HepG2 (cell line): ENCODE data around the gene RABGGTA. TPM values are rescaled to one million over a fixed set of nuclear protein-coding genes. Genes with fewer than 3 reads are reported as not detected.
A peak's percentile ranks its signal among the peaks of the same experiment; 100 is the strongest.

ENCODE experiments used
- CBX1 ChIP-seq: IDR thresholded peaks from one replicate; pipeline ENCODE4 v1.6.1; 2016; ENCODE audit warnings: antibody characterized with exemption, low read depth
- CENPX ChIP-seq: sonication (generic); formaldehyde crosslinking; IDR thresholded peaks from 2 replicates; pipeline ENCODE4 v1.9.0; 2021; ENCODE audit warnings: mild to moderate bottlenecking, missing genetic modification reagents, moderate library complexity
- ISX ChIP-seq: sonication (generic); formaldehyde crosslinking; conservative IDR thresholded peaks from 2 replicates; pipeline ENCODE4 v1.5.0; 2020; ENCODE audit warnings: missing genetic modification reagents
- JUNB ChIP-seq: sonication (generic); formaldehyde crosslinking; IDR thresholded peaks from 2 replicates; pipeline ENCODE4 v1.8.0; 2022; ENCODE audit warnings: missing genetic modification reagents, mild to moderate bottlenecking, borderline replicate concordance
- KIAA2018 ChIP-seq: sonication (generic); formaldehyde crosslinking; IDR thresholded peaks from 2 replicates; pipeline ENCODE4 v1.5.0; 2020; ENCODE audit warnings: mild to moderate bottlenecking, missing genetic modification reagents, borderline replicate concordance
- MYC ChIP-seq: sonication (generic); formaldehyde crosslinking; IDR thresholded peaks from 2 replicates; pipeline ENCODE4 v1.9.0; 2021; ENCODE audit warnings: missing genetic modification reagents, borderline replicate concordance
- ONECUT2 ChIP-seq: sonication (generic); formaldehyde crosslinking; IDR thresholded peaks from 2 replicates; pipeline ENCODE4 v1.4.0; 2020; ENCODE audit warnings: missing genetic modification reagents
- PAX8 ChIP-seq: sonication (generic); formaldehyde crosslinking; IDR thresholded peaks from 2 replicates; pipeline ENCODE4 v1.8.0; 2022; ENCODE audit warnings: mild to moderate bottlenecking, missing genetic modification reagents, borderline replicate concordance
- PBX2 ChIP-seq: IDR thresholded peaks from 2 replicates; pipeline ENCODE4 v1.6.1; 2016; ENCODE audit warnings: control low read depth
- RFX3 ChIP-seq: IDR thresholded peaks from 2 replicates; pipeline ENCODE4 v1.6.1; 2016; ENCODE audit warnings: missing biosample characterization, missing genetic modification reagents
- SMAD1 ChIP-seq: sonication (generic); formaldehyde crosslinking; IDR thresholded peaks from 2 replicates; pipeline ENCODE4 v1.4.0; 2020; ENCODE audit warnings: missing genetic modification reagents, low read depth, mild to moderate bottlenecking, borderline replicate concordance
- SRF ChIP-seq: IDR thresholded peaks from 2 replicates; pipeline ENCODE4 v1.6.1; 2011; ENCODE audit warnings: mild to moderate bottlenecking, low read depth, low read length, moderate library complexity
- ZFY ChIP-seq: sonication (generic); formaldehyde crosslinking; IDR thresholded peaks from 2 replicates; pipeline ENCODE4 v1.4.0; 2020; ENCODE audit warnings: missing genetic modification reagents
- ZGPAT ChIP-seq: IDR thresholded peaks from 2 replicates; pipeline ENCODE4 v1.6.1; 2016; ENCODE audit warnings: mild to moderate bottlenecking
- ZNF180 ChIP-seq: sonication (generic); formaldehyde crosslinking; IDR thresholded peaks from 2 replicates; pipeline ENCODE4 v1.4.0; 2020; ENCODE audit warnings: low read depth, missing genetic modification reagents, borderline replicate concordance
- ZNF256 ChIP-seq: sonication (generic); formaldehyde crosslinking; conservative IDR thresholded peaks from 2 replicates; pipeline ENCODE4 v1.4.0; 2020; ENCODE audit warnings: missing genetic modification reagents
- ZNF44 ChIP-seq: sonication (generic); formaldehyde crosslinking; IDR thresholded peaks from 2 replicates; pipeline ENCODE4 v1.5.1; 2020; ENCODE audit warnings: mild to moderate bottlenecking, missing genetic modification reagents
- ZNF549 ChIP-seq: sonication (generic); formaldehyde crosslinking; IDR thresholded peaks from 2 replicates; pipeline ENCODE4 v1.5.0; 2020; ENCODE audit warnings: missing genetic modification reagents
- polyA plus RNA-seq, 8 experiments: library from polyadenylated mRNA; depleted of rRNA in 3 of 8; stranded (reverse) in 7 of 8; unstranded in 1 of 8; fragments of >200 nt; fragmentation: Illumina TruSeq in 4 of 8; extraction: Trizol in 4 of 8; gene quantifications; 2 replicates each; pipeline versions ENCODE4 v1.2.1 to v1.2.3, GENCODE V29; 2011 to 2016; ENCODE audit warnings: low read depth in 4 of 8, missing spikeins in 1 of 8, mixed read lengths in 1 of 8; ENCODE audit not compliant: insufficient read depth in 1 of 8
- total RNA-seq, 5 experiments: library from RNA; depleted of rRNA; stranded (reverse); fragments of >200 nt; fragmentation: Illumina TruSeq; extraction: Trizol; gene quantifications; 2 replicates each; pipeline ENCODE4 v1.2.3, GENCODE V29; 2016; ENCODE audit warnings: low read depth in 1 of 5

RABGGTA gene
- total and polyA plus RNA-seq, 2 of the 13 experiments (the other 11 are each of a cell fraction or from before 2014, with no cell fraction given), result 57.9 to 90.8 TPM

GRCh38 chr14:24307575-24308341 lies 36.4 kb upstream of the RABGGTA start, which contains the start of gene CIDEB (continued):
- TF ChIP-seq PBX2 (no peak), ZNF44 (CRISPR knock-in tag) (peak; percentile 97), JUNB (CRISPR knock-in tag) (no peak), ZNF256 (CRISPR knock-in tag) (no peak), MYC (CRISPR knock-in tag) (peak; percentile 77; the same call in 1 of the 2 replicates), CBX1 (peak; percentile 82), ZGPAT (CRISPR knock-in tag) (peak; percentile 94), KIAA2018 (CRISPR knock-in tag) (no peak; the same call in 1 of the 2 replicates), ISX (CRISPR knock-in tag) (no peak), SRF (peak; percentile 20; the same call in 1 of the 2 replicates), RFX3 (CRISPR knock-in tag) (no peak), ZNF180 (no peak), CENPX (CRISPR knock-in tag) (no peak), ONECUT2 (peak; percentile 78), PAX8 (CRISPR knock-in tag) (no peak), ZFY (CRISPR knock-in tag) (no peak; the same call in none of the 2 replicates), SMAD1 (CRISPR knock-in tag) (peak; percentile 76; the same call in 1 of the 2 replicates), ZNF549 (CRISPR knock-in tag) (no peak)
